Nephron (organoid): ENCODE measurements around the gene RNF130.

Source experiments
- H3K27ac Mint-ChIP-seq, 3 experiments: 2 replicates each; pipeline ENCODE4 v1.8.0; 2020; ENCODE audit warnings: mixed read lengths in 3 of 3, mild to moderate bottlenecking in 2 of 3, moderate library complexity in 1 of 3
- H3K27me3 Mint-ChIP-seq: 2 replicates; pipeline ENCODE4 v1.8.0; 2021; ENCODE audit warnings: low read depth, mild to moderate bottlenecking, moderate library complexity, mixed read lengths
- H3K36me3 Mint-ChIP-seq: 2 replicates; pipeline ENCODE4 v1.8.0; 2020; ENCODE audit warnings: low read depth, mixed read lengths
- H3K4me1 Mint-ChIP-seq: 2 replicates; pipeline ENCODE4 v1.8.0; 2020; ENCODE audit warnings: mixed read lengths
- H3K4me3 Mint-ChIP-seq, 3 experiments: 2 replicates each; pipeline ENCODE4 v1.8.0; 2020; ENCODE audit warnings: mild to moderate bottlenecking in 3 of 3, mixed read lengths in 3 of 3, moderate library complexity in 2 of 3
- H3K9me3 Mint-ChIP-seq: 2 replicates; pipeline ENCODE4 v1.8.0; 2020; ENCODE audit warnings: mixed read lengths
- TF ChIP-seq, protein P1 (sequence below), 3 experiments: fragments of 200-600 bp; sonication (generic); IDR thresholded peaks; one replicate each; pipeline ENCODE4 v1.5.0; 2021; ENCODE audit warnings: antibody characterized with exemption in 3 of 3; ENCODE audit not compliant: unreplicated experiment in 3 of 3

The RNF130 gene

DNA sequence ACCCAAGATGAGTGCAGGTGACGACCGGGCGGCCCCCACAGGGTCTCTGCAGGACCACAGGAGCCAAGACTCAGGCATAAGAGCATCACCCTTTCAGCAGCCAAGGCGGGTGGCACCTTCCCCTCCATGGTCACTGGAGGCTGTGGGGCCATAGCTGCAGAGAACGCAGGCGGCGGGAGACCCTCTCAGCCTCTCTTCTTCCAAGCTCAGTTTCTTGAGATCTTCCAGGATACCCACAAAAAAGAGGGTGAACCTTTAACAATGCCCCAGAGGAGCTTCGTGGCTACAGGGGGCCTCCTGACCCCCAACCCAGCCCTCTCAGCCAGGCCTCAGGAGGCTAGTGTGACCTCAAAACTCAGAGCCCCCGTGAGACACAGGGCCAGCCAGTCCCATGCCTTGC lies 158.1 kb downstream of the RNF130 start:
- no peaks in the 10 kb centered on the region for H3K4me1 Mint-ChIP-seq

DNA sequence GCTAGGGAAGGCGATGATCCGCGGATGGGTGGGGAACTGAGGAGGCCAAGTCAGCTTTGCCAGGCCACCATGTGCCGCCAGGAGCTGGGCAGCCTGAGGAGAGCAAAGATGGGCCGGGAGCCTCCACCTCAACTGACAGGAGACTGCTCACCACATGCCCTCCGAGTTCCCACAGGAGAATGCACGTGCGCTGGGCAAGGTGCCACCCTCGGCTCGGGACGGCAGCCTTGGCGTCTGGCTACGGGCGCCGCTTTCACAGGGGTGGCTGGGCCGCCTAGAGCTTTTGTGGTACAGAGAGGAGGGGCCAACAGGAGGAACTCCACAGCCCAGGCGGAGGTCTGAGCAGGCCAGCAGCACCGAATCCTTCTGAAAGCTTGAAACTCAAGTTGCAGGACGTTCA lies 158.6 kb downstream of the RNF130 start:
- H3K36me3 Mint-ChIP-seq: no peaks in the 10 kb centered on the region
- TF ChIP-seq, protein P1, sequence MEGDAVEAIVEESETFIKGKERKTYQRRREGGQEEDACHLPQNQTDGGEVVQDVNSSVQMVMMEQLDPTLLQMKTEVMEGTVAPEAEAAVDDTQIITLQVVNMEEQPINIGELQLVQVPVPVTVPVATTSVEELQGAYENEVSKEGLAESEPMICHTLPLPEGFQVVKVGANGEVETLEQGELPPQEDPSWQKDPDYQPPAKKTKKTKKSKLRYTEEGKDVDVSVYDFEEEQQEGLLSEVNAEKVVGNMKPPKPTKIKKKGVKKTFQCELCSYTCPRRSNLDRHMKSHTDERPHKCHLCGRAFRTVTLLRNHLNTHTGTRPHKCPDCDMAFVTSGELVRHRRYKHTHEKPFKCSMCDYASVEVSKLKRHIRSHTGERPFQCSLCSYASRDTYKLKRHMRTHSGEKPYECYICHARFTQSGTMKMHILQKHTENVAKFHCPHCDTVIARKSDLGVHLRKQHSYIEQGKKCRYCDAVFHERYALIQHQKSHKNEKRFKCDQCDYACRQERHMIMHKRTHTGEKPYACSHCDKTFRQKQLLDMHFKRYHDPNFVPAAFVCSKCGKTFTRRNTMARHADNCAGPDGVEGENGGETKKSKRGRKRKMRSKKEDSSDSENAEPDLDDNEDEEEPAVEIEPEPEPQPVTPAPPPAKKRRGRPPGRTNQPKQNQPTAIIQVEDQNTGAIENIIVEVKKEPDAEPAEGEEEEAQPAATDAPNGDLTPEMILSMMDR (IDR thresholded peaks at IDR 0.05; ENCODE audit: unreplicated experiment in 3 of 3): no peak
- no peak overlapping the region for H3K27ac Mint-ChIP-seq
- peaks cover 3% of the 10 kb centered on the region for H3K27me3 Mint-ChIP-seq
- H3K4me3 Mint-ChIP-seq: no peak overlapping the region
- H3K9me3 Mint-ChIP-seq: no peaks in the 10 kb centered on the region
- H3K4me1 Mint-ChIP-seq: no peaks in the 10 kb centered on the region

More for the DNA sequence above, 158.1 kb downstream of the RNF130 start:
- Mint-ChIP-seq H3K36me3 (no peaks in the 10 kb centered on the region), H3K27me3 (peaks cover 4% of the 10 kb centered on the region), H3K9me3 (no peaks in the 10 kb centered on the region), H3K27ac (no peak overlapping the region), H3K4me3 (no peak overlapping the region)
- TF ChIP-seq, protein P1 (IDR thresholded peaks at IDR 0.05; ENCODE audit: unreplicated experiment in 3 of 3): no peak

DNA sequence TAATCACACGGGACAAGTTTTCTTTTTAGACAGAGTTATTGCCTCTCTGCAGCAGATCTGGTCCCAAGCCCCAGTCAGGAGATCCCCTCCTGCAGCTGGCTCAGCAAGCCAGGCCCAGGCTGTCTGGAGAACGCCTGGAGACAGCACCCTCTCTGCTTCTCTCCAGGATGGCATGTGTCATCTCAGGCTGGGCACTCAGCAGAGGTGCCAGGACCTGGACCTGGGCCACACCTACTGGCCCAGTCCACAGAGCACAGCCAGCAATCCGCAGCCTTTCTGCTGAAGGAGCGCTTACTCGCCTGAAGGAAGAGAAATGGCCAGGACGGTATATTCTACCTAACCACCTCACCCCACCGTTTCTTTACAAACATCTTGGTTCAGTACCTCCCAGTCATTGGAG lies 159.2 kb downstream of the RNF130 start:
- Mint-ChIP-seq H3K36me3 (no peaks in the 10 kb centered on the region), H3K27ac (no peak overlapping the region), H3K9me3 (no peaks in the 10 kb centered on the region), H3K4me3 (no peak overlapping the region), H3K4me1 (no peaks in the 10 kb centered on the region), H3K27me3 (peaks cover 3% of the 10 kb centered on the region)
- TF ChIP-seq, protein P1 (IDR thresholded peaks at IDR 0.05; ENCODE audit: unreplicated experiment in 3 of 3): no peak

DNA sequence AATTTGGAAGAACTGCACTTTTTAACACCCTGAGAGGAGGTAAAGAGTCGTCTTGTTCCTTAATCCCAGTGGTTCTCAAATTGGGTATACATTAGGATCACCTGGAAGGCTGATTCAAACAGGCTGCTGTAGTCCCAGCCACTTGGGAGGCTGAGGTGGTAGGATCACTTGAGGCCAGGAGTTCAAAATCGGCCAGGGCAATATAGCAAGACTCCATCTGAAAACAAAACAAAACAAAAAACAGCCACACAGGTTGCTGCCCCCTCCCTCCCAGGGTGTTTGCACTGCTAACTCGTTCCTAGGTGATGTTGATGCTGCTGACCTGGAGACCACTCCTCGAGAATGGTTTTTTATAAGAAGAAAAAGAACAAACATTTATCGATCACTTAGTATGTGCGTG lies 162.3 kb downstream of the RNF130 start:
- Mint-ChIP-seq H3K9me3 (no peaks in the 10 kb centered on the region), H3K36me3 (peaks cover 11% of the 10 kb centered on the region), H3K4me1 (peaks cover 5% of the 10 kb centered on the region), H3K27ac (no peak overlapping the region), H3K27me3 (no peaks in the 10 kb centered on the region), H3K4me3 (peak overlapping the region; percentile 69 to 79 (median 76))
- TF ChIP-seq, protein P1 (IDR thresholded peaks at IDR 0.05; ENCODE audit: unreplicated experiment in 3 of 3): no peak

DNA sequence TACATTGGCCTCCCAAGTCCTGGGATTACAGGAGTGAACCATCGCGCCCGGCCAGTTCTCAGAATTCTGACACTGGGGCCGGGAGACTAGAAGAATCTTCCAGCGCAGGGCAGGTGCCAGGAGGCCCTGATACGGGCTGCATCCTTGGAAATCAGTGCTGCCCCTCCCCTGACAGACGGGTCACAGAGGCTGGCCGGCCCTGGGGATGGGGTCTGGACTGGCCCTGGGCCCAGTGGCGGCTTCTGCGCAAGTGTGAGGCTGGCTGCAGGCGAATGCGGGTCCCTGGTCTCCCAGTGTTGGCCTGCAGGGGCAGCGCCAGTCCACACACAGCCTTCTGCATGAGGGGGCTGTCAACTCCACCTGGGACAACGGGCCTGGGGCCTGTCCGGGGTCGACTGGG lies 163.0 kb downstream of the RNF130 start:
- H3K27ac Mint-ChIP-seq: no peak overlapping the region
- no peaks in the 10 kb centered on the region for H3K9me3 Mint-ChIP-seq
- H3K27me3 Mint-ChIP-seq: no peaks in the 10 kb centered on the region
- peaks cover 5% of the 10 kb centered on the region for H3K4me1 Mint-ChIP-seq
- peak overlapping the region; percentile 76 to 83 (median 79) for H3K4me3 Mint-ChIP-seq
- peaks cover 15% of the 10 kb centered on the region for H3K36me3 Mint-ChIP-seq
- TF ChIP-seq, protein P1 (IDR thresholded peaks at IDR 0.05; ENCODE audit: unreplicated experiment in 3 of 3): peak in 2 of 3 experiments; percentile 19 to 23

DNA sequence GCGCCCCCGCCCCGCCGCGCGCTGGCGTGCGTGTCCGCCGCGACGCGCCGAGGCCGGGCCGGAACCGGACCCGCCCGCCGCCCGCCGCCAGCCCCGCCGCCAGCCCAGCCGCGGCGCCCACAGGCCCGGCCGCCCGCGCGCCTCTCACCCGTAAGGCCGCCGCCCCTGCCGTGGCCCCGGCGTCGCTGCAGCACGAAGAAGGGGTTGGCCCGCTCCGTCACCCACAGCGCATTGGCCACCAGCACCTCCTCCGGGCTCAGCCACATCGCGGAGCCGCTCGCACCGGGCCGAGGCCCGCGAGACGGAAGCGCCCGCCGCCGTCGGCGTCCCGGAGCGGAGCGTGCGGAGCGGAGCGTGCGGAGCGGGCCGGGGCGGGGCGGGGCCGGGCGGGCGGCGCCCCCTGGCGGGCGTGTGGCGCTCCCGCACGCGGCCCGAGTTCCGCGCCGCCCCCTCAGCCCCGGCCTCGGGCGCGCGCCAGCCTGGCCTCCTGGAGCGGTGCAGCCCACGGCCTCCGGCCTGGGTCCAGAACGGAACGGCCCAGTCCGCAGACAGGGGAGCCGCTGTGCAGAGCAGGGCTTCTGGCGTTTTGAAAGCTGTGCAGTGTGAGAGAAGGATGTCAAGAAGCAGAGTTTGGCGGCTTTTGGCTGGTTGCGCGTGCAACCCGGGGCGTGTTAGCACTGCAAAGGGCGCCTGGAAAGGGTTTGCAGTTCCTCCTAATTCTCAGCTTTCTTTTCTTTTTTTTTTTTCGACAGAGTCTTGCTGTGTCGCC lies 163.8 kb downstream of the RNF130 start, which contains the start of gene TBC1D9B:
TSS of gene TBC1D9B (minus strand) at position 342 of the 769 bp plus-strand sequence. CDS start at position 266, 76 bp downstream.
- peak within 1 kb of the TSS; percentile 88 to 91 (median 91) for H3K4me3 Mint-ChIP-seq
- peaks cover 17% of the 10 kb centered on the region for H3K36me3 Mint-ChIP-seq
- H3K4me1 Mint-ChIP-seq: peaks cover 5% of the 10 kb centered on the region
- TF ChIP-seq, protein P1 (IDR thresholded peaks at IDR 0.05; ENCODE audit: unreplicated experiment in 3 of 3): peak; percentile 17 to 31 (median 27)
- no peaks in the 10 kb centered on the region for H3K9me3 Mint-ChIP-seq
- peak within 1 kb of the TSS in 2 of 3 experiments; percentile 39 to 56 for H3K27ac Mint-ChIP-seq
- H3K27me3 Mint-ChIP-seq: no peaks in the 10 kb centered on the region
